Heart right ventricle (tissue), 16 donors: ENCODE results near the gene CDA. TPM values are rescaled to one million over a fixed set of nuclear protein-coding genes. Genes with fewer than 3 reads are reported as not detected.

ENCODE experiments used
- ATAC-seq, 8 donors: fragments of 200-7000 bp; cut with Tn5 transposase; one replicate each; pipeline ENCODE4 v1.9.1; 2020; ENCODE audit warnings: mild to moderate bottlenecking in 8 of 8, moderate library complexity in 8 of 8, moderate number of reproducible peaks in 1 of 8
- DNase-seq, 2 donors: peaks; one replicate each; pipeline ENCODE4 v3.0.0-alpha.2; 2020
- H3K27ac ChIP-seq, 10 donors: fragments of 200-600 bp; sonication (generic) in 2 of 10; one replicate each; pipeline versions ENCODE4 v1.5.0 to v1.8.0; 2020 to 2022; ENCODE audit warnings: mild to moderate bottlenecking in 3 of 10
- H3K27me3 ChIP-seq, 7 donors: fragments of 200-600 bp; one replicate each; pipeline ENCODE4 v1.8.0; 2021 to 2022; ENCODE audit warnings: mild to moderate bottlenecking in 2 of 7
- H3K36me3 ChIP-seq, 9 donors: fragments of 200-600 bp; sonication (generic) in 1 of 9; one replicate each; pipeline versions ENCODE4 v1.5.0 to v1.8.0; 2020 to 2022; ENCODE audit warnings: mild to moderate bottlenecking in 2 of 9
- H3K4me1 ChIP-seq, 9 donors: fragments of 200-600 bp; sonication (generic) in 1 of 9; one replicate each; pipeline versions ENCODE4 v1.5.0 to v1.8.0; 2020 to 2022; ENCODE audit warnings: mild to moderate bottlenecking in 4 of 9
- H3K4me3 ChIP-seq, 10 donors: fragments of 200-600 bp; sonication (generic) in 2 of 10; one replicate each; pipeline versions ENCODE4 v1.5.0 to v1.8.0; 2020 to 2022; ENCODE audit warnings: mild to moderate bottlenecking in 7 of 10, moderate library complexity in 2 of 10
- H3K9me3 ChIP-seq, 11 donors: fragments of 200-600 bp in 10 of 11; sonication (generic) in 2 of 11; one replicate each; pipeline versions ENCODE4 v1.5.0 to v1.8.0; 2013 to 2022; ENCODE audit warnings: mild to moderate bottlenecking in 2 of 11, control low read depth in 1 of 11, moderate library complexity in 1 of 11
- CTCF ChIP-seq, 9 donors: fragments of 200-600 bp; sonication (generic) in 2 of 9; IDR thresholded peaks; one replicate each; pipeline versions ENCODE4 v1.5.0 to v1.8.0; 2021 to 2022; ENCODE audit warnings: antibody characterized with exemption in 9 of 9, mild to moderate bottlenecking in 5 of 9, moderate library complexity in 1 of 9
- WGBS, 2 donors: extraction: QIAGEN DNeasy Blood & Tissue Kit; methylation state at CpG; one replicate each; pipeline ENCODE4 v1.1.7; 2013; ENCODE audit warnings: inconsistent platforms in 1 of 2; 5-methylcytosine and 5-hydroxymethylcytosine counted together
- intact Hi-C, 10 donors: fragments of 100-400 bp; cut with DNase I; formaldehyde crosslinking; loops; one replicate each; pipeline versions ENCODE4 v1.11.1 to v1.14.2; 2022
- polyA plus RNA-seq, 2 donors: library from polyadenylated mRNA; stranded (reverse); fragments of 200-250 nt; gene quantifications; one replicate each; pipeline ENCODE4 v1.2.3, GENCODE V29; 2013
- total RNA-seq, 10 donors: library from RNA; stranded (reverse); fragmentation: NEBNext Ultra II Directional in 3 of 10; extraction: Animal tissue kit (Norgen Biotek cat#: 25700) in 3 of 10; gene quantifications; one replicate each; pipeline versions ENCODE4 v1.2.1 to v1.2.4, GENCODE V29; 2021 to 2023
- donor health status: Arrhythmogenic right ventricular cardiomyopathy.
- donor health status: ischemic (EF 13 %, LVEDD 7.1; RV severe dilation, severe dysfunction).
- donor health status: healthy with polysubstance abuse.
- donor health status: DM: no; HTN: yes; CAD: no.
- donor health status: DM: no; HTN: no; CAD: no.
- donor health status: ischemic (EF 25% LVEDD 6.9; RV normal size, moderate dysfunction).
- donor health status: ischemic (EF 25% LVEDD 5.7; RV mildly dilated, moderate dysfunction).
- donor health status: healthy.
- donor health status: DM: yes; HTN: yes; CAD: no.
- donor health status: Ischemic cardiomyopathy.
- donor health status: ischemic (EF 35%, LVEDD 5.7; RV mildly dilated, moderate dysfunction).
- donor health status: nonischemic (EF 11% LVEDD 7.7; RV severe dilation, severe dysfunction).
- donor health status: DM: yes; HTN: yes; CAD: no.
- donor health status: PGD.
- donor health status: ischemic (EF 29% LVEDD 5.4; RV normal size, mild dysfunction).
- donor health status: nonischemic (EF 23%, LVEDD 6.1; RV moderate dilation, normal function).

CDA gene
- total and polyA plus RNA-seq, 12 donors: 0.93 to 10.3 (median 3.0) TPM

DNA sequence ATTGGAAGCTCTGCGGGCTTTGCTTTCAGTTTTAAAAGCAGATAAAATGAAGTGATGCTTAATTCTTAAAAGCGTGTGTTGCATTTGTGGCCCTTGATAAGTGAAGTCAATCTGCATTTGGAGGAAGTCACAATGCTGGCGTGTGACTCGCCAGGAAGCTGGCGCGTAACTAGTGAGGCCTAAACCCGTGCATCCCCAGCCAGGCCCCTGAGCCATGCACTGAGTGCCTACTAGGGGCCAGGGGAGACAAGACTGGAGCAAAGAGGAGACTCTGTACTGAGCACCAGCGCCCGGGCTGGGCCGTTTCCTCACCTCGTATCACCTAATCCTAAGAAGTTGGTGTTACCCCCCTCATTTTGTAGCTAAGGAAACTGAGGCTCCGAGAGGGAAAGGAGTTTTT, 76.8 kb downstream of the CDA start:
- Histone ChIP-seq H3K27ac (peak overlapping the region; percentile 48 to 85 (median 69)), H3K36me3 (peaks cover 0 to 16% (median 0%) of the 10 kb centered on the region in 9 donors), H3K9me3 (no peaks in the 10 kb centered on the region), H3K4me1 (peaks cover 0 to 31% (median 15%) of the 10 kb centered on the region in 9 donors), H3K27me3 (no peaks in the 10 kb centered on the region), H3K4me3 (peak overlapping the region in 2 of 10 donors; percentile 16 to 32)
- intact Hi-C loops: no loop called here
- ATAC-seq (no peak), DNase-seq (no peak)
- TF ChIP-seq CTCF (IDR thresholded peaks at IDR 0.05): no peak
- WGBS, 2 donors: 63 to 82% methylated on average over 12 of the region's 12 CpGs

- H3K4me1 ChIP-seq: peaks cover 0 to 31% (median 13%) of the 10 kb centered on the region in 9 donors
- H3K27ac ChIP-seq: peak overlapping the region; percentile 48 to 85 (median 69)
- ATAC-seq (peak in 4 of 8 donors; percentile 22 to 43 (median 37)), DNase-seq (no peak)
- 55 to 66% methylated on average over 15 to 16 of the region's 16 CpGs for WGBS, 2 donors
- peak overlapping the region in 5 of 10 donors; percentile 11 to 32 (median 28) for H3K4me3 ChIP-seq
- no peaks in the 10 kb centered on the region for H3K27me3 ChIP-seq
- intact Hi-C loops: no loop called here
- H3K9me3 ChIP-seq: no peaks in the 10 kb centered on the region
- H3K36me3 ChIP-seq: peaks cover 0 to 20% (median 0%) of the 10 kb centered on the region in 9 donors
- no peak for TF ChIP-seq CTCF (IDR thresholded peaks at IDR 0.05)
Measured at GRCh38 chr1:20666146-20666545, 77.2 kb downstream of the CDA start.

- Histone ChIP-seq H3K27ac (peak overlapping the region; percentile 48 to 85 (median 69)), H3K27me3 (no peaks in the 10 kb centered on the region), H3K36me3 (peaks cover 0 to 27% (median 5%) of the 10 kb centered on the region in 9 donors), H3K9me3 (no peaks in the 10 kb centered on the region), H3K4me3 (peak overlapping the region in 3 of 10 donors; percentile 11 to 32 (median 16)), H3K4me1 (peaks cover 0 to 29% (median 11%) of the 10 kb centered on the region in 9 donors)
- WGBS, 2 donors: 93 to 95% methylated on average over 1 of the region's 1 CpG
- intact Hi-C loops: no loop called here
- peak in 5 of 8 donors; percentile 31 to 50 (median 38) for ATAC-seq
- DNase-seq: no peak
- TF ChIP-seq CTCF (IDR thresholded peaks at IDR 0.05): no peak
Measured at GRCh38 chr1:20666804-20667203, 77.9 kb downstream of the CDA start.

Other genes with a start within 250 kb of the CDA start
- 10 to 100 TPM in 4 of 10 donors, 1 to 10 TPM in 6; 4.0 to 12.9 (median 8.5) TPM for gene CAMK2N1, start 102.9 kb upstream of the CDA start, total RNA-seq
- gene CAMK2N1, start 102.9 kb upstream of the CDA start, polyA plus RNA-seq: 10 to 100 TPM in 1 of 2 donors, 1 to 10 TPM in 1; 4.7 to 10.6 TPM
- 10 to 100 TPM; 33.7 to 60.3 (median 43.2) TPM for gene MUL1, start 80.9 kb upstream of the CDA start, total RNA-seq
- gene MUL1, start 80.9 kb upstream of the CDA start, polyA plus RNA-seq: 10 to 100 TPM in 1 of 2 donors, 1 to 10 TPM in 1; 7.6 to 36.4 TPM
- gene FAM43B, start 36.5 kb upstream of the CDA start, total RNA-seq: 10 to 100 TPM in 1 of 10 donors, 1 to 10 TPM in 9; 1.0 to 16.3 (median 2.3) TPM
- 1 to 10 TPM; 1.5 to 2.5 TPM for gene FAM43B, start 36.5 kb upstream of the CDA start, polyA plus RNA-seq
- 100 to 1,000 TPM; 180 to 315 (median 244) TPM for gene PINK1, start 44.4 kb downstream of the CDA start, total RNA-seq
- gene PINK1, start 44.4 kb downstream of the CDA start, polyA plus RNA-seq: 100 to 1,000 TPM; 204 to 211 TPM
- gene DDOST, start 72.3 kb downstream of the CDA start, total RNA-seq: 100 to 1,000 TPM; 104 to 178 (median 124) TPM
- gene DDOST, start 72.3 kb downstream of the CDA start, polyA plus RNA-seq: 100 to 1,000 TPM in 1 of 2 donors, 10 to 100 TPM in 1; 98.8 to 222 TPM
- 1 to 10 TPM; 2.7 to 7.0 (median 5.0) TPM for gene KIF17, start 128.9 kb downstream of the CDA start, total RNA-seq
- gene KIF17, start 128.9 kb downstream of the CDA start, polyA plus RNA-seq: 1 to 10 TPM; 4.6 to 7.5 TPM
- under 1 TPM in 3 of 10 donors, not detected in 7; 0.15 to 0.21 (median 0.20) TPM for gene SH2D5, start 143.6 kb downstream of the CDA start, total RNA-seq
- 1 to 10 TPM in 1 of 2 donors, not detected in 1; 6.4 TPM for gene SH2D5, start 143.6 kb downstream of the CDA start, polyA plus RNA-seq
- gene HP1BP3, start 198.2 kb downstream of the CDA start, total RNA-seq: 100 to 1,000 TPM; 106 to 148 (median 135) TPM
- 10 to 100 TPM; 54.4 to 56.3 TPM for gene HP1BP3, start 198.2 kb downstream of the CDA start, polyA plus RNA-seq